GM23338 (cell line): ENCODE results near the gene POU3F2. TPM values are rescaled to one million over a fixed set of nuclear protein-coding genes. Genes with fewer than 3 reads are reported as not detected.

ENCODE experiments used
- ATAC-seq: fragments of 200-7000 bp; cut with Tn5 transposase; 3 replicates; pipeline ENCODE4 v1.9.1; 2020
- DNase-seq: peaks from one replicate; pipeline ENCODE4 v3.0.0-alpha.2; 2015; ENCODE audit warnings: low spot score
- H2AFZ ChIP-seq: fragments of 200-600 bp; sonication (generic); 2 replicates; pipeline ENCODE4 v1.8.0; 2016; ENCODE audit warnings: antibody characterized with exemption, mild to moderate bottlenecking, moderate library complexity
- H3F3A ChIP-seq: fragments of 200-600 bp; sonication (generic); replicated peaks from 2 replicates; pipeline ENCODE4 v1.8.0; 2017; ENCODE audit warnings: antibody characterized with exemption, mixed run types, low read depth
- H3K27ac ChIP-seq: fragments of 200-600 bp; sonication (generic); 2 replicates; pipeline ENCODE4 v1.6.1; 2016; ENCODE audit warnings: low read depth
- H3K27me3 ChIP-seq: fragments of 200-600 bp; sonication (generic); 2 replicates; pipeline ENCODE4 v1.8.0; 2016; ENCODE audit warnings: mild to moderate bottlenecking, mixed run types, moderate library complexity; ENCODE audit not compliant: insufficient read depth
- H3K36me3 ChIP-seq: fragments of 200-600 bp; sonication (generic); 2 replicates; pipeline ENCODE4 v1.8.0; 2016; ENCODE audit warnings: mild to moderate bottlenecking; ENCODE audit not compliant: insufficient read depth
- H3K4me1 ChIP-seq: fragments of 200-600 bp; sonication (generic); 2 replicates; pipeline ENCODE4 v1.8.0; 2016; ENCODE audit warnings: mild to moderate bottlenecking, moderate library complexity; ENCODE audit not compliant: insufficient read depth
- H3K4me2 ChIP-seq: fragments of 200-600 bp; sonication (generic); 2 replicates; pipeline ENCODE4 v1.7.1; 2017; ENCODE audit warnings: mixed run types
- H3K4me3 ChIP-seq: fragments of 200-600 bp; sonication (generic); 2 replicates; pipeline ENCODE4 v1.6.1; 2016; ENCODE audit warnings: mixed run types
- H3K79me2 ChIP-seq: fragments of 200-600 bp; sonication (generic); replicated peaks from 2 replicates; pipeline ENCODE4 v1.8.0; 2017; ENCODE audit warnings: mild to moderate bottlenecking; ENCODE audit not compliant: insufficient read depth
- H3K9me2 ChIP-seq: fragments of 200-600 bp; sonication (generic); 2 replicates; pipeline ENCODE4 v1.8.0; 2017; ENCODE audit not compliant: insufficient read depth
- H4K20me1 ChIP-seq: fragments of 200-600 bp; sonication (generic); replicated peaks from 2 replicates; pipeline ENCODE4 v1.8.0; 2017; ENCODE audit warnings: mild to moderate bottlenecking; ENCODE audit not compliant: insufficient read depth
- H3K27ac Mint-ChIP-seq: 2 replicates; pipeline ENCODE4 v1.8.0; 2020; ENCODE audit warnings: inconsistent platforms, mild to moderate bottlenecking, moderate library complexity, mixed read lengths
- H3K27me3 Mint-ChIP-seq: 3 replicates; pipeline ENCODE4 v1.8.0; 2022; ENCODE audit warnings: low read depth, mild to moderate bottlenecking, moderate library complexity, mixed read lengths, inconsistent platforms; ENCODE audit not compliant: insufficient read depth, poor library complexity
- H3K36me3 Mint-ChIP-seq: 3 replicates; pipeline ENCODE4 v1.8.0; 2021; ENCODE audit warnings: low read depth, mild to moderate bottlenecking, inconsistent platforms, moderate library complexity, mixed read lengths
- H3K4me1 Mint-ChIP-seq: 3 replicates; pipeline ENCODE4 v1.8.0; 2020; ENCODE audit warnings: mild to moderate bottlenecking, inconsistent platforms, mixed read lengths
- H3K4me3 Mint-ChIP-seq: 3 replicates; pipeline ENCODE4 v1.8.0; 2021; ENCODE audit warnings: moderate library complexity, mild to moderate bottlenecking, inconsistent platforms, mixed read lengths
- H3K9me3 Mint-ChIP-seq: 3 replicates; pipeline ENCODE4 v1.8.0; 2020; ENCODE audit warnings: moderate library complexity, mild to moderate bottlenecking, inconsistent platforms, mixed read lengths
- CREB1 ChIP-seq: fragments of 250-450 bp; sonication (Bioruptor Pico); IDR thresholded peaks from 2 replicates; pipeline ENCODE4 v1.5.0; 2020; ENCODE audit warnings: low read depth, mild to moderate bottlenecking, moderate library complexity
- CTCF ChIP-seq, 2 experiments: fragments of 200-600 bp in 1 of 2; sonication (generic) in 1 of 2; conservative IDR thresholded peaks; 2 replicates each; pipeline versions ENCODE4 v1.5.1 to v1.6.1; 2016 to 2017; ENCODE audit warnings: antibody characterized with exemption in 2 of 2, low read depth in 2 of 2, mild to moderate bottlenecking in 2 of 2, moderate library complexity in 1 of 2
- EZH2 ChIP-seq: fragments of 200-600 bp; sonication (generic); IDR thresholded peaks from one replicate; pipeline ENCODE4 v1.8.0; 2017; ENCODE audit warnings: antibody characterized with exemption, mild to moderate bottlenecking, low read depth; ENCODE audit not compliant: unreplicated experiment
- EZH2phosphoT487 ChIP-seq: fragments of 200-600 bp; sonication (generic); IDR thresholded peaks from one replicate; pipeline ENCODE4 v1.8.1; 2018; ENCODE audit warnings: antibody characterized with exemption; ENCODE audit not compliant: unreplicated experiment
- JUNB ChIP-seq: IDR thresholded peaks from one replicate; pipeline ENCODE4 v1.6.1; 2016; ENCODE audit warnings: antibody characterized with exemption; ENCODE audit not compliant: unreplicated experiment
- NANOG ChIP-seq: IDR thresholded peaks from 2 replicates; pipeline ENCODE4 v1.6.1; 2016; ENCODE audit warnings: antibody characterized with exemption, borderline replicate concordance
- POLR2AphosphoS5 ChIP-seq: IDR thresholded peaks from 2 replicates; pipeline ENCODE4 v1.6.1; 2016; ENCODE audit warnings: antibody characterized with exemption, low read depth
- REST ChIP-seq: IDR thresholded peaks from one replicate; pipeline ENCODE4 v1.6.1; 2018; ENCODE audit warnings: antibody characterized with exemption; ENCODE audit not compliant: unreplicated experiment
- STAT1 ChIP-seq: IDR thresholded peaks from one replicate; pipeline ENCODE4 v1.6.1; 2016; ENCODE audit warnings: antibody characterized with exemption; ENCODE audit not compliant: unreplicated experiment
- ZNF114 ChIP-seq: fragments of 250-450 bp; sonication (Bioruptor Pico); IDR thresholded peaks from 2 replicates; pipeline ENCODE4 v1.5.0; 2020; ENCODE audit warnings: mild to moderate bottlenecking, moderate library complexity
- ZNF331 ChIP-seq: fragments of 250-450 bp; sonication (Bioruptor Pico); IDR thresholded peaks from 2 replicates; pipeline ENCODE4 v1.5.0; 2020; ENCODE audit warnings: low read depth, mild to moderate bottlenecking, moderate library complexity
- ZNF462 ChIP-seq: fragments of 250-450 bp; sonication (Bioruptor Pico); IDR thresholded peaks from 2 replicates; pipeline ENCODE4 v1.5.0; 2020; ENCODE audit warnings: mild to moderate bottlenecking, moderate library complexity
- polyA plus RNA-seq: library from polyadenylated mRNA; unstranded; fragments of >200 nt; fragmentation: Nextera tagmentation; extraction: Ambion mirVana; gene quantifications from 2 replicates; pipeline ENCODE4 v1.2.1, GENCODE V29; 2016
- total RNA-seq: library from RNA; depleted of rRNA; stranded (reverse); fragments of >200 nt; shearing (Covaris generic); gene quantifications from 2 replicates; pipeline ENCODE4 v1.2.3, GENCODE V29; 2014
- TF ChIP-seq, protein P1 (sequence below): IDR thresholded peaks from 2 replicates; pipeline ENCODE4 v1.6.1; 2016; ENCODE audit warnings: antibody characterized with exemption

Gene POU3F2
- total and polyA plus RNA-seq, 2 experiments from 2014 or later = 0.26 to 0.76 TPM

- no peak for TF ChIP-seq CTCF (conservative IDR thresholded peaks at IDR 0.05; ENCODE audit: low read depth in 2 of 2)
- TF ChIP-seq ZNF114 = no peak
- TF ChIP-seq REST = no peak
- TF ChIP-seq POLR2AphosphoS5 = no peak
- no peak for TF ChIP-seq ZNF331 (CRISPR knock-in tag)
- TF ChIP-seq CREB1 (CRISPR knock-in tag) = no peak
- no peak for TF ChIP-seq JUNB
- TF ChIP-seq EZH2 = no peak
- TF ChIP-seq NANOG = no peak
- TF ChIP-seq STAT1 = no peak
- TF ChIP-seq, protein P1, sequence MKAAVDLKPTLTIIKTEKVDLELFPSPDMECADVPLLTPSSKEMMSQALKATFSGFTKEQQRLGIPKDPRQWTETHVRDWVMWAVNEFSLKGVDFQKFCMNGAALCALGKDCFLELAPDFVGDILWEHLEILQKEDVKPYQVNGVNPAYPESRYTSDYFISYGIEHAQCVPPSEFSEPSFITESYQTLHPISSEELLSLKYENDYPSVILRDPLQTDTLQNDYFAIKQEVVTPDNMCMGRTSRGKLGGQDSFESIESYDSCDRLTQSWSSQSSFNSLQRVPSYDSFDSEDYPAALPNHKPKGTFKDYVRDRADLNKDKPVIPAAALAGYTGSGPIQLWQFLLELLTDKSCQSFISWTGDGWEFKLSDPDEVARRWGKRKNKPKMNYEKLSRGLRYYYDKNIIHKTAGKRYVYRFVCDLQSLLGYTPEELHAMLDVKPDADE = no peak
- TF ChIP-seq ZNF462 (CRISPR knock-in tag) = no peak
- TF ChIP-seq EZH2phosphoT487 = no peak
- DNase-seq (no peak), ATAC-seq (no peak)
- H3K4me1 ChIP-seq = no peaks in the 10 kb centered on the region
- H3K36me3 ChIP-seq = no peaks in the 10 kb centered on the region
- no peaks in the 10 kb centered on the region for H3F3A ChIP-seq
- H3K9me2 ChIP-seq = no peaks in the 10 kb centered on the region
- H3K9me3 Mint-ChIP-seq = no peaks in the 10 kb centered on the region
- H2AFZ ChIP-seq = no peak overlapping the region
- H3K27ac Mint-ChIP-seq = no peak overlapping the region
- no peaks in the 10 kb centered on the region for H3K27me3 ChIP-seq
- H4K20me1 ChIP-seq = no peaks in the 10 kb centered on the region
- H3K36me3 Mint-ChIP-seq = peaks cover 4% of the 10 kb centered on the region; the same call in 1 of the 3 replicates
- no peak overlapping the region for H3K4me3 Mint-ChIP-seq
- H3K27ac ChIP-seq = no peak overlapping the region
- H3K4me1 Mint-ChIP-seq = no peaks in the 10 kb centered on the region; the same call in 2 of the 3 replicates
- no peak overlapping the region for H3K4me3 ChIP-seq
- H3K4me2 ChIP-seq = no peak overlapping the region
- no peaks in the 10 kb centered on the region for H3K79me2 ChIP-seq
- H3K27me3 Mint-ChIP-seq = no peaks in the 10 kb centered on the region
Measured at GRCh38 chr6:98887650-98888049, 53.3 kb downstream of the POU3F2 start.
